GM18517 (cell line): ENCODE results near the gene ARAP3.
"Not testable (repeated sequence)": the region's sequence is repeated elsewhere in the genome, so short reads cannot be mapped to it uniquely, and the experiment has no call there.

Source experiments
- ATAC-seq: cut with Tn5 transposase; IDR thresholded peaks from one replicate; pipeline ENCODE4 v1.9.1; 2021; ENCODE audit warnings: mild to moderate bottlenecking, moderate library complexity; ENCODE audit not compliant: unreplicated experiment

ARAP3 gene, protein sequence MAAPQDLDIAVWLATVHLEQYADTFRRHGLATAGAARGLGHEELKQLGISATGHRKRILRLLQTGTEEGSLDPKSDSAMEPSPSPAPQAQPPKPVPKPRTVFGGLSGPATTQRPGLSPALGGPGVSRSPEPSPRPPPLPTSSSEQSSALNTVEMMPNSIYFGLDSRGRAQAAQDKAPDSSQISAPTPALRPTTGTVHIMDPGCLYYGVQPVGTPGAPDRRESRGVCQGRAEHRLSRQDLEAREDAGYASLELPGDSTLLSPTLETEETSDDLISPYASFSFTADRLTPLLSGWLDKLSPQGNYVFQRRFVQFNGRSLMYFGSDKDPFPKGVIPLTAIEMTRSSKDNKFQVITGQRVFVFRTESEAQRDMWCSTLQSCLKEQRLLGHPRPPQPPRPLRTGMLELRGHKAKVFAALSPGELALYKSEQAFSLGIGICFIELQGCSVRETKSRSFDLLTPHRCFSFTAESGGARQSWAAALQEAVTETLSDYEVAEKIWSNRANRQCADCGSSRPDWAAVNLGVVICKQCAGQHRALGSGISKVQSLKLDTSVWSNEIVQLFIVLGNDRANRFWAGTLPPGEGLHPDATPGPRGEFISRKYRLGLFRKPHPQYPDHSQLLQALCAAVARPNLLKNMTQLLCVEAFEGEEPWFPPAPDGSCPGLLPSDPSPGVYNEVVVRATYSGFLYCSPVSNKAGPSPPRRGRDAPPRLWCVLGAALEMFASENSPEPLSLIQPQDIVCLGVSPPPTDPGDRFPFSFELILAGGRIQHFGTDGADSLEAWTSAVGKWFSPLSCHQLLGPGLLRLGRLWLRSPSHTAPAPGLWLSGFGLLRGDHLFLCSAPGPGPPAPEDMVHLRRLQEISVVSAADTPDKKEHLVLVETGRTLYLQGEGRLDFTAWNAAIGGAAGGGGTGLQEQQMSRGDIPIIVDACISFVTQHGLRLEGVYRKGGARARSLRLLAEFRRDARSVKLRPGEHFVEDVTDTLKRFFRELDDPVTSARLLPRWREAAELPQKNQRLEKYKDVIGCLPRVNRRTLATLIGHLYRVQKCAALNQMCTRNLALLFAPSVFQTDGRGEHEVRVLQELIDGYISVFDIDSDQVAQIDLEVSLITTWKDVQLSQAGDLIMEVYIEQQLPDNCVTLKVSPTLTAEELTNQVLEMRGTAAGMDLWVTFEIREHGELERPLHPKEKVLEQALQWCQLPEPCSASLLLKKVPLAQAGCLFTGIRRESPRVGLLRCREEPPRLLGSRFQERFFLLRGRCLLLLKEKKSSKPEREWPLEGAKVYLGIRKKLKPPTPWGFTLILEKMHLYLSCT (N-terminal part only)

DNA sequence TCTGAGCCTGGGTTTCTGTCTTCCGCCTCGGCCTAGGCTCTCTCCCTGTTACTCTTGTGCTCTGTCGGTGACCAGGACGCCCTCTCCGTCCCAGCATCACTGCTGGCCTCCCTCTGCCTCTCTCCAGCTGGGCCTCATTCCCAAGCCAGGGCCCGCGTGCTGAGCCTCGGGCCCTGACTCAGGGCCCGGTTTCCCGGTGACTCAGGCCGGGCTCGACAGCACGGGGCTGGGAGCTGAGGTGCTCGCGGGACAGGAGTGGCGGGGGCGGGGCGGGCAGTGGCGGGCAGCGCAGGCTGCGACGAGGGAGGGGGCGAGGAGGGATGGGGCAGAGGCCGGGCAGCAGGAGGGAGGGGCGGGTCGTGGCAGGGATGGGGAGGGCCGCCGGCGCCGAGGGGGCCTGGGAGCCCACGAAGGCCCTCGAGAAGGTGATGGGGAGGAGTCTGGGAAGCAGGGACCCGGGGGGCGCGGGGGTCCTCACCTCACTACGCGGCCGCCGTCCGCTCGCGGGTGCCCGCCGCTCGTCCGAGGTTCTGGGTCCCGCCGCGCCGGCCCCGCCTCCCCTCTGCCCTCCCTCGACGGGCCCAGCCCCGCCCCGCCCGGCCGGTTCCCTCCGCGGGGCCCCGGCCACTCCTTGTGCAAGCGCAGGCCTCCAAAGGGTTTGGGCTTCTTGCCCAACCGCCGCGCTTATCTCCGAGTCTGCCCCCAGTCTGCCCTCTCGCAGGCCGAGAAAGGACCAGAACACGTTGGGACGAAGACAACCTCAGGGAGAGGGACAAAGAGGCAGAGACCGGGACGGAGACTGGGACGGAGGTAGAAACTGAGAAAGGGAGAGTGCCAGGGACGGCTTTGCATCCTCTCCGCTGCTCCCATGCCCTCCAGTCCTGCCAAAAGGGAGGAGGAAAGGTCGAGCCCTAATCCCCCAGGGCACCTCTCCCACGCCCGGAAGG lies at the start of gene ARAP3:
TSS of gene ARAP3 (minus strand) at position 536 of the 947 bp plus-strand sequence. CDS start 1,744 bp downstream, outside the sequence.
- no peak for ATAC-seq

DNA sequence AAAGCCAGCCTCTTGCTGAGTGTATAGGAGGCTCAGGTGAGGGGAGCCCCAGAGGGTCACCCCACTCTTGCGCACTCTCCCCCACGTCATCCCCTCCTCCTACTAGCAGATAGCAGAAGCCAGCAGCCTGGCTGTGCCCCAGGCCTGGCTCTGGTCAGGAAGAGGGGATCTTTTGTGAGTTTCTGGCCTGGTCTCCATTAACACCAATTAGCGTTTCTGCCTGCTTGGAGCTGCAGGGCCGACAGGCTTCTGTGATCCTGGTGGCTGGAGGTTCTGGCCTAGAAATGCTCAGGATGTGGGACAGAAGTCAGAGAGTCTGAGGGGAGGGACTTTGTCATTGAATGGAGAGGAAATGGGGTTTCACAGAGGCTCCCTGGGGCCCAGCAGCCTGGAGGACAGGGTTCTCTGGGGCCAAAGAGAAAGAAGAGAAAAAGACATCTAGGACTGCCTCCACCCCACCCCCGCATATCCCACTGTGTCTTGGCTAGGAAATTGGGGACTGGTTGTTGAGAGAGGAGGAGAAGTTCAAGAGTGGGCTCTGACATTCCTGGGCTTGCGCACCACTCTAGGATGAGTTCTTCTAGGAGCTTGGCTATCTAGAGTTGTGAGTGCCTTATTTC lies 47.5 kb upstream of the ARAP3 start:
- ATAC-seq: no peak

DNA sequence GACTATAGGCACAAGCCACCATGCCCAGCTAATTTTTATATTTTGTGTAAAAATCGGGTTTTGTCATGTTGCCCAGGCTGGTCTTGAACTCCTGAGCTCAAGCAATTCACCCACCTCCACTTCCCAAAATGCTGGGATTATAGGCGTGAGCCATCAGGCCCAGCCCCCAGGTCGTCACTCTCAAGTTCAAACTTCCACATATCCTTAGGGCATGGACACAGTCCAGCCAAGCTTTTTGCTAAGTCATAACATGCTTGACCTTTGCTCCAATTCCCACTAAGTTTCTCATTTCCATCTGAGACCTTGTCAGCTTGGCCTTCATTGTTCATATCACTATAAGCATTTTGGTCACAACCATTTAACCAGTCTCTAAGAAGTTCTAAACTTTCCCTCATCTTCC lies 43.9 kb upstream of the ARAP3 start:
- no peak for ATAC-seq

DNA sequence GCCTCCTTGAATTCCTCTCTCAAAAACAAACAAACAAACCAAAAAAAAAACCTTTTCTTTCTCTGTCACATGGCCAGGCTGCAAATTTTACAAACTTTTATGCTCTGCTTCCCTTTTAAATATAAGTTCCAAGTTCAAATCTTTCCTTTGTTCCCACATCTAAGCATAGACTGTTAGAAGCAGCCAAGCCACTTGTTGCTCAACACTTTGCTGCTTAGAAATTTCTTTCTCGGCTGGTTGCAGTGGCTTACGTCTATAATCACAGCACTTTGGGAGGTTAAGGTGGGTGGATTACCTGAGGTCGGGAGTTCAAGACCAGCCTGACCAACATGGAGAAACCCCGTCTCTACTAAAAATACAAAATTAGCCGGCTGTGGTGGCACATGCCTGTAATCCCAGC lies 43.1 kb upstream of the ARAP3 start:
- not testable (repeated sequence) for ATAC-seq

DNA sequence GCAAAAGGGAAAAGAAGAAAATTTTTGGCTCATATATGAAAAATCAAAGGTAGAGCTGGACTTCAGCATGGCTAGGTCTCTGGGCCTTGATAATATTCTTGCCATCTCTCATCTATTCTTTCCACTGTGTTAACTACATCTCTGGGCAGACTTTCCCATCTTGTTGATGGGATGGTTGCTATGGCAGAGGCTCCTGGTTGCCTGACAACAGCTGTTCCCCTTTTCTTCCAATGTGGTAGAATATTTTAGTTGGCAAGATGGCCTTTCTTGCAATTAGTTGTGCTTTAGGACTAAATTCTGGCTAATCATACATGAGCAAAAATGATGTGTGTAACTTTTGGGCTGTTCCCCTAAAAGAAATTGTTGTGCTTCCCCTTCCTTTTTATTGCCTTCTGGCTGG lies 40.2 kb upstream of the ARAP3 start:
- ATAC-seq: no peak

DNA sequence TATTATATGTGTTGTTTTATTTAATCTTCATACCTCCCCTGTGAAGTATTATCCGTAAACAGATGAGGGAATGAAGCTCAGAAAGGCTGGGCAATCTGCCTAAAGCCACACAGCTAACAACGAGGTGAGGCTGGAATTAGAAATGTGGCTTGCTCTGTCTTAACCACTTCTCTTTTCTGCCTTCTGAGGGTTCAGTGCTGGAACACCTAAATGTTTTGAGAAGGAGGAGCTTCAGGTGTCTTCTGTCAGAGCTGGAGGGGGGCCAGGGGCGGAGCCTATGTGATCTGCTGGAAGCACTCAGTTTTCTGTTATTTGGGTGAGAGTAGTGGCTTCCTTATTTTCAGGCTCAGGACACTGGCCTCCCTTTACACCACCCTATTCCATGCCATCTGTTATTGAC lies 35.0 kb upstream of the ARAP3 start:
- ATAC-seq: no peak

DNA sequence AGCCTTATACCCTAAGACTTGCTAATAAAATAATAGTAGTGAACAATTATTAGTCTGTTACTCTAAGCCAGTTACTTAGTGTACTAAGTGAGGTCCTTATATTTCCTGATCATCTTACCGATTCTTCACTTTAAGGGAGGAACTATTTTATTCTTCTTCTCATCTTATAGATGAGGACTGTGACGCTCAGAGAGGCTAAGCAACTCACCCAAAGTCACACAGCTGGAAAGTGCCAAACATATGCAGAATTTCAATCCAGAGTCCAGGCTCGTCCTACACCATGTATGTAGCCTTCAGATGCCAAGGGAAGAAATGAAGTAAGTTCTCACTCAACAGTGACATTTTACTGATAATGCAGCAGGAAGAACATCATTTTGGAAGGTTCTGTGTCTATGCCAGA lies 34.4 kb upstream of the ARAP3 start:
- ATAC-seq: no peak

DNA sequence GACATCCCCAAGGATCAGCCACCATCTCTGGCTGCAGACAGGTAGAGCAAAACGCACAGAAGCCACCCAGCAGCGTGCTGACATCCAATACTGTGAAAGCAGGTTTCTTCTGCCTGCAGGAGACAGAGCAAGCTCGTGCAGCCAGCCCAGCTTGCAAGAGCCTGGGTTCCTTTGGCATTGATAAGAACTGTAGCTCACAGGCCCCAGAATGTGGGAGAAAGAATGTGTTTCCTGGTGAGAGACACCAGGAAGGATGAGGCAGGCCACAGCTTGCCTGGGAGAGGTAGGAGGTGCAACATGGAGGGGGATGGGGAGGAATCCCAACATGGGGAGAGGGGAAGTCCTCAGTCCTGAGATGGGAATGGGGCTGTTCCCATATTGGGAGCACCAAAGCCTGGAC lies 34.0 kb upstream of the ARAP3 start:
- no peak for ATAC-seq

DNA sequence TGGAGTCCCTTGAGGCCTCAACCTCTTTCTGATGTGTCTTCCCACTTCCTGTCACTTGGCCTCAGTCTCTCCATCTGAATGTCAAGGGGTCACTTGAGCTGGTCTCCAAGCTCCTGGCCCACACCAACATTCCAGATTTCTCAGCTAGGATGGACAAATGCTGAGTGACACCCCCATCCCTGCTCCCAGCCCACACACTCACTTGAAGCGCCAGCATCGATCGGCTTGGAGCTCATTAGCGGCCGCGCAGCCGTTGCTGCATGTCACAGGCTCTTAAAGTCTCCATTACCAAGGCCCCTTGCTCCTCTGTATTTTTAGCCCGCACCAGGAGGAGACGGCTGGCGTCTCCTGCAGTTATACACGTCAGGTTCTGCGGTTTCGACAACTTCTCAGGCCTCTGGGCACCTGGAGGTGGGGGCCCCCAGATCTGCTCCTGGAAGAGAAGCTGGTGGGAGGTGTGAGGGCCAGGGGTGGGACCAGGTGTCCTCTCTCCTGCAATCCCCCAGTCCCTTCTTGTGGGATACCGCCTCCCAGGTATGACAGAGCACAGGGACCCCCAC lies 33.4 kb upstream of the ARAP3 start:
- ATAC-seq: no peak

DNA sequence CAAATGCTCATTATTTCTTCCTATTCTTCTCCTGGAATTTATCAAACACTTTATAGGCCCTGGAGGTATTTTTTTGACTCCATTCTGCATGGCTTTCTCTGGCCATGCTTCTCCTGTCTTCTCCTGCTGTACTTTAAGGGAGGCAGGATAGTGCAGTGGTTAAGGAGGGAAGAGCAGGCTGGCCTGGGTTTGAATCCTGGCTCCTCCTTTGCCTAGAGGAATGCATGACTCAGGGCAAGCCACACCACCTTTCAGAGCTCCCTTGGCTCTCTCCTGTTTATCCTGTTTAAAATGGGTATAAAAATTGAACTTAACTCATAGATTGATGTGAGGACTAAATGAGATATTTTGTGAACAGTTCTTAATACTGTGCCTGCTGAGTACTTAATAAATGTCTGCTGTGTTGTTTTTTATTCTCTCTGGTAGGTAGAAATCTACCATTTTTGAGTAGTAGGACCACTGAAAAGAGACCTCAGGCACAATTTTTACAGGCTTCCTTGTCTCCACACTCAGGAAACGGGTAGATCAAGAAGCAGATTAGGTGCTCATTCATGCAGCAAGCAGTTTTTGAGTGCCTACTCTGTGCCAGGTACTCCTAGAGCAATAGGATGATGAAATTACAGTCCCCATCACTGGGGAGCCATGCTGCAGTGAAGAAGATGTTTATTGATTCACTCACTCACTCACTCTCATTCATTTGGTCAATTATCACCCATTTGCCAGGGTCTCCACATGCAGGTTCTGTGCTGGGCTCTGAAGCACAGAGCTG lies 32.7 kb upstream of the ARAP3 start:
- no peak for ATAC-seq

DNA sequence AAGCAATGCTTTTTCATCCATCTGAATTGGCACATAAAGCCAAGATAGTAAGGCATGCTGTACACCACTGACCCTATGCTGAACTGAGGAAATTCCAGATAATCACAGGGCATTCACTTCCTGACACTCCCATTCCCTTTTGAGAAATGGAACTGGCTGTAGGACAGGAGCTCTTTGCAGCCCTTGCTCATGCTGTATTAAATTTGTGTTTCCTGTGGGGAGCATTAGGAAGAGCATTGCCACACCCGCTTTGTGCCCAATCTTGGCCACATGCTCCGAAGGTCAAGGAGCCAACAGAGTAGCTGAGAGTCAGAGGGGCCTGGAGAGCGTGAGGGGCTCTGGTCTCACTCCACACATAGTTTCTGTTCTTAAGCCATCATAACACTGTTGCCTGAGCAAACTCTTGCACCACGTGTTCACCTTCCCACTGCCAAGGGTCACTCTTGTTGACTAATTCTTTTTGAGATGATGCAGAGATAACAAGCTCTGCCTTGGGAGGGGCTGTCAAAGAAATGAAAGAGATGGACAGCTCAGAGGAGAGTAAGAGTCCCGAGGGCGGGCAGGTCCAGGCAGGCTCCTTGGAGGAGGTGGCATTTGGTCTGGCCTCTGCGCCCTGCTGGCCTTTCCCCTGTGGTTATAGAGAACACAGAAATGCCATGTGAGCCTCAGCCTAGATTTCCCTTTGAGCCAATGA lies 31.7 kb upstream of the ARAP3 start:
- ATAC-seq: no peak

DNA sequence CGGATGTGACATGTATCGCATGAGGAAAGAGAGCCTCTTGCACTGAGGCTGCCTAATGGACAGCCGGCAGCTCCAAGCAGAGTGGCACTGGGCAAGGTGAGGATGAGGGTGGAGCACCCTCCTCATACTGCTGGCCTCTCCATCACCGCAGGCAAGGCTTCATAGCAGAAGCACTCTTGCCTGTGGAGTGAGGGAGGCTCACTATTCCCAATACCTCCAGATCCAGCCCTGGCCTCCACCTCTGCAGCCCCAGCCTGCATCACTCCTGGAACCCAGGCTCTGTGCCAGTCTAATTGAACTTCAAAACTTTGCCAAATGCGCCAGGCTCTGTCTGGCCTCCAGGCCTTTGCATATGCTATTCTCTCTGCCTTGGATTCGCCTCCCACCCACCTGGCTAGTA lies 29.7 kb upstream of the ARAP3 start:
- no peak for ATAC-seq

DNA sequence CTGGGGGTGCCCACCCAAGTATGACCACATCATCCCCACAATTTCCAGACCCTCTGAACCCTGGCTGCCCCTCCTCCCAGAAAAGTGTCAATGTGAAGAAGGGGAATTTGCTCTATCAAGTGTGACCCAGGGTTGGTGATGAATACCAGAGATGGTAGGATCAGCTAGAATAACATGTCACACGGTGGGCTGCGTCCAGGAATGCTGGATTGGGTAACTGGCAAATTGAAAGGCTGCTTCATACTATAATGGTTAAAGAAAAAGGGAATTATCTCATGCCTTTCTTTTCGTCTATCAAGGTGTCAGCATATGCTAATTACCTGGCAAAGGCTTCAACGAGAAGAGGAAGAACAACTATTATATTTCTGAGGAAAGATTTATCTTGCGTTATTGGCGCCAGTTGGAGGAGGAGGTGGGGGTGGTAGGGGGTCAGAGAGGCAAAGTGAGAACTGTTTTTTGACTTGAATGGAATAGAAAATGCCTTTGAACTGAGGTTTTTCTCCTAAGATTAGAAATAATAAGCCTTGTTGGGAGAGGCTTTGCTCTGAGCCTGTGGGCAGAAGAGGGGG lies 27.8 kb upstream of the ARAP3 start:
- ATAC-seq: no peak

DNA sequence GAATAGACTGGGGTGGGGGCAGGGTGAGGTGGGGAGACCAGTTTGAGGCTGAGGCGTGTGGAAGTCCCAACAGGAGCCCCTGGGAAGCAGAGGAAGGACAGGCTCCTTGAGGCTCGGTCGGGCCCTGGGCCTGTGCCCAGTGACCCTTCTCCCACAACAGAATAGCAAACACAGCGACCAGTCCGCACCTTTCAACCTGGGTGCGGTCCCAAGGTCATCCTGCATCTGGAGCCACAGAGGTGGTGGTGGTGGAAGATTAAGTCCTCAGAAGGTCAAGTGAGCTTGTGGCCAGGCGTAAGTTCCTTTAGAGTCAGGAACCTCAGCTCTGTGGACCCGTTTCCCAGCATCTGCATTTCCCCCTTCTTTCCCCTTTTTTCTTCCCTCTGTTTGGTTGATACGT lies 26.0 kb upstream of the ARAP3 start:
- no peak for ATAC-seq

DNA sequence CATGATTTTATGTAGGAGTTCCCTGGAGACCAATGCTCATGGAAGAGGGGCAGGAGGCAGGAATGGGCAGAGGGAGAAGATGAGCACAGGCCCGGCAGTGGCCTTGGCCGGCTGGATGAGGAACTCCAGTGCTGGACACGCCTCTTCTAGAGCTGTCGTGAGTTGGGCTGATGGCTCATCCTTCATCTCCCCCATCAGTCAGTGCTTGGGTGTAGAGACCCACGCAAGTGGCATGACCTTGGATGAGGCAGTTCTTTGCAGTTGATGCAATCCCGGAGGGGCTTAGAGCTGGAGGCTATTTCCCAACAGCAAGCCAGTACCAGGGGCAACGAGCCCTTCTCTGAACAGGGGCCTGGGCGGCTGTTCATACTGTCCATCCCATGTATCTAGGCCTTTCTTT lies 25.5 kb upstream of the ARAP3 start:
- no peak for ATAC-seq

DNA sequence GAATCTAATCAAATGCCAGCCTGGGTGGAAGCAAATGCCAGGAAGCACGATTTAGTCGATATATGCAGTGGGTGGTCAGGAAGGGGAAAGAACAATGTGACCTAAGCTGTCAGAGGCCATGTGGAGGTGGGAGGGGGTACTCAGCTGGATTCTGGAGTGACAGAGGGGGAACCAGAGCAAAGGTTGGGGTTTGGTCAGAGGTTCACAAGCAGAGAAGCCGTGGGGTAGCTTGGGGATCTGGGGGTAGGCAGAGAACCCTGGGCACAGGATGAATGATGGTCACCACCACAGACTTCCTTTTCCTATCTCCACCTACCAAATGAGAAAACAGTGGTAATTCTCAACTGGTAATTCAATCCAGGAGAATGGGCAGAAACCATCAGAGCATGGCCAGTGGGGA lies 24.1 kb upstream of the ARAP3 start:
- ATAC-seq: no peak

DNA sequence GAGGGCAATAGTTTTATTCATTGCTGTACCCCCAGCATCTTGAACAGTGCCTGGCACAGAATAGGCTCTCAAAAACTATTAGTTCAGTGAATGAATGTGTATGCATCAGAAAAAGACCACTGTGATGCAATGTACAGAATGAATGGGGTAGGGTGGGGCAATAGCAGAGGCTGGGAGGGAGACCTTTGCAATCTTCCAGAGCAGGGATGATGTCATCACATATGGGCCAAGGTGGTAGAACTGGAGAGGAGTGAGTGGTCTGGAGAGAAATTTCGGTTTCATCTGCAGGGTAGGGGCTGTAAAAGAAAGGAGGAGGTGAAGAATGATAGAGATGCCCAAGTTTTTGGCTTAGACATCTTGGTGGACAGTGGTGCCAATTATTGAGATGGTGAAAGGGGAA lies 23.4 kb upstream of the ARAP3 start:
- no peak for ATAC-seq
